GM12872 (cell line): ENCODE results near the gene MBNL2.

ENCODE experiments used
- CTCF ChIP-seq: IDR thresholded peaks from 3 replicates; pipeline ENCODE4 v1.5.1; 2011; ENCODE audit warnings: low read depth, mild to moderate bottlenecking, low read length, moderate library complexity; ENCODE audit not compliant: insufficient read depth

The MBNL2 gene

GRCh38 chr13:97342936-97343335 lies 120.8 kb downstream of the MBNL2 start:
- TF ChIP-seq CTCF: no peak

GRCh38 chr13:97344265-97345175 lies 122.4 kb downstream of the MBNL2 start:
- peak; percentile 68 for TF ChIP-seq CTCF

GRCh38 chr13:97346097-97346496 lies 124.0 kb downstream of the MBNL2 start:
- TF ChIP-seq CTCF: no peak

DNA sequence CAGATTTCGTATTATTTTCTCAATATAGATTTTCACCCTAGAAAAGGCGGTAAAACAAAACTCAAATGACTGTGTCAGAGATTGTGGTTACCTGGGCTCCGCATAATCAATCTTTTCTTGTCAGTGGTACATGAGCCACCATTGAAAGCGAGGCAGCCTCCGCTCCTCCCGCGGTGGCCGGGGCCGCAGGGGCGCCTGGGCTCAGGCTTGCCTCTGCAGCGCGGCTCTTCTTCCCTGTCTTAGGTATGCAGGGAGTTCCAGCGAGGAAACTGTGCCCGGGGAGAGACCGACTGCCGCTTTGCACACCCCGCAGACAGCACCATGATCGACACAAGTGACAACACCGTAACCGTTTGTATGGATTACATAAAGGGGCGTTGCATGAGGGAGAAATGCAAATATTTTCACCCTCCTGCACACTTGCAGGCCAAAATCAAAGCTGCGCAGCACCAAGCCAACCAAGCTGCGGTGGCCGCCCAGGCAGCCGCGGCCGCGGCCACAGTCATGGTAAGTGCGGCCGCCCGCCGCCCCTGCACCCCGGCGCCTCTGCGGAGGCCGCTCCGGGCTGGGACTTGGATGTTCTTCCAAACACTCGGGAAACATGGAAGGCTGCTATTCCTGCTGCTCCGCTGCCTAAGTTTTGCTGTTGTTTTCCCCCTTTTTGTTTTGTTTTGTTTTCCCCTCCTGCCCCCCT lies 124.6 kb downstream of the MBNL2 start:
- TF ChIP-seq CTCF: no peak

- no peak for TF ChIP-seq CTCF
Measured at GRCh38 chr13:97347255-97347932, 125.3 kb downstream of the MBNL2 start.

DNA sequence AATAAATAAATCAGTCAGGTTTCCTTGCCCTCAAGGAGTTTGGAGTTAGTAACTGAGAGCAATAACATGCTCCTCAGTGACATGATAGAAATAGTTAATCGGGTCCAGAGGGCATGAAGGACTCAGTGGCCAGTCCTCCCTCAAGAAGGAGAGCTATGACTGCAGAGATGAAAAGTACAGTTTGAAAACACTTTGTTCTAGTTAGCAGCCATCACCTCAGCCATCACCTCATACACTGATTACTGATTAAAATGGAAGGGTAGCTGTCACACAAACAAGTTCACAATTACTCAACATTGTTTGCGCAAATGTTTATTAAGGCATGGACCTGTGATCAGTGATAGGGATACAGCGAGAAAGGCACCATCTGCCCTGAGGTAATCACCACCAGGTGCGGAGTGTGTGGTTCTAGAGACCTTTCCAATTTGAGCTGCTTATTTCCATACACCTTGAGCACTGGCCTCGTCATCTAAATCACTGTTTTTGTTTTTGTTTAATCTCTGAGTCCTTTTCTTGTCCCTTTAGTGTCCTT lies 126.5 kb downstream of the MBNL2 start:
- TF ChIP-seq CTCF: no peak

GRCh38 chr13:97352815-97353214 lies 130.7 kb downstream of the MBNL2 start:
- no peak for TF ChIP-seq CTCF
